ENCODE data around the gene SASH1. TPM values are rescaled to one million over a fixed set of nuclear protein-coding genes. Genes with fewer than 3 reads are reported as not detected.
A peak's percentile ranks its signal among the peaks of the same experiment; 100 is the strongest.

Gene SASH1
- total RNA-seq, 1 donor from 2014 or later: 10.6 TPM

DNA sequence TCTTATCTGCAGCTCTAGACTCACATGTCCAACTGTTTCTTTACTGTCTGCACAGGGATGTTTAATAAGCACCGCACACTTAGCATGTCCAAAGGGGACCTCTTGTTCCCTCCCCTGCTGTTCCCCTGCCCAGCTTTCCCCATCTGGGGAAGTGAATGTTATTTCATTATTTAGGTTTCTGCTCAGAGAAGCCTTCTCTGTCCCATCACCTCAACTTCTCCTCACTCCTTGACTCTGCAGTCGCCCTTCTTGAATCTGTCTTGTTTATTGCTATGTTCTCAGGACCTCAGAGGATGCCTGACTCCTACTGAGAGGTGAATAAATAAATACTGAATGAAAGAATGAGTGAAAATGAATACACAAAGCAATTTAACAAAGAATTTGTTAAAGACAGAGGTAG, 121.0 kb downstream of the SASH1 start:
- TF ChIP-seq, protein P1, sequence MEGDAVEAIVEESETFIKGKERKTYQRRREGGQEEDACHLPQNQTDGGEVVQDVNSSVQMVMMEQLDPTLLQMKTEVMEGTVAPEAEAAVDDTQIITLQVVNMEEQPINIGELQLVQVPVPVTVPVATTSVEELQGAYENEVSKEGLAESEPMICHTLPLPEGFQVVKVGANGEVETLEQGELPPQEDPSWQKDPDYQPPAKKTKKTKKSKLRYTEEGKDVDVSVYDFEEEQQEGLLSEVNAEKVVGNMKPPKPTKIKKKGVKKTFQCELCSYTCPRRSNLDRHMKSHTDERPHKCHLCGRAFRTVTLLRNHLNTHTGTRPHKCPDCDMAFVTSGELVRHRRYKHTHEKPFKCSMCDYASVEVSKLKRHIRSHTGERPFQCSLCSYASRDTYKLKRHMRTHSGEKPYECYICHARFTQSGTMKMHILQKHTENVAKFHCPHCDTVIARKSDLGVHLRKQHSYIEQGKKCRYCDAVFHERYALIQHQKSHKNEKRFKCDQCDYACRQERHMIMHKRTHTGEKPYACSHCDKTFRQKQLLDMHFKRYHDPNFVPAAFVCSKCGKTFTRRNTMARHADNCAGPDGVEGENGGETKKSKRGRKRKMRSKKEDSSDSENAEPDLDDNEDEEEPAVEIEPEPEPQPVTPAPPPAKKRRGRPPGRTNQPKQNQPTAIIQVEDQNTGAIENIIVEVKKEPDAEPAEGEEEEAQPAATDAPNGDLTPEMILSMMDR (conservative IDR thresholded peaks at IDR 0.05; ENCODE audit: low read depth, low read length): no peak
- H3K4me3 ChIP-seq (ENCODE audit: low read depth, low read length): no peak overlapping the region
- DNase-seq (ENCODE audit: low read depth): no peak

DNA sequence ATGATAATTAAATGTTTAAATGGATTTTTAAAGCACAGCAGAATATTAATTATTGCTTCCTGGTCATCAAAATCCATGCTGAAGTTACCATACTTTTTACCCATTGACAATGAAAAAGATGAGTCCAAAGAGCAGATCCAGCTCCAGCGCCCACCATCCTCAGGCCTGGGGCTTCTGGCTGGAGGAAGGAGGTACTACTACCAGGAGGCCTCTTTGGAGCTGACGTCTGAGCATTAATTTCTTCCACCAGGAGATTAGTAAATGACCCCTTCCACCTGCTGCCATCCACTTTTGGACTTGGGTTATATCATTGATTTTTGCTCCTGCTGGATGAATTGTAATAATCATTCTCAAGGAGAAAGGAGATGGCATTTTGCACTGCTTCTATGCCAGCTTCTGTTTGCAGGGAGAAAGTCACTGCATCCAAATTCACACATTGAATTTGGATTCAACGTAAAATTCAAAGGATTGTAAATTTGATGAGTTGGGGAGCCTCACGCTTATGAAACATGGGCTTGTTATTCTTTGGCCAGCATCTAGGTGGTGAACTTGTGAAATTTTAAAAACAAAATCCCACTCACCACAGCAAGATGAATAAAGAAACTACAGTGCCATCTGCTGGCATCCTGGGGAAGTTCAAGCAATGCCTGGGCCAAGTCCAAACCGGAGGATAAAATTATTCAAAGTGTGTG, 121.8 kb downstream of the SASH1 start:
- DNase-seq (ENCODE audit: low read depth): no peak
- TF ChIP-seq, protein P1 (conservative IDR thresholded peaks at IDR 0.05; ENCODE audit: low read depth, low read length): peak; percentile 90
- no peak overlapping the region for H3K4me3 ChIP-seq (ENCODE audit: low read depth, low read length)

DNA sequence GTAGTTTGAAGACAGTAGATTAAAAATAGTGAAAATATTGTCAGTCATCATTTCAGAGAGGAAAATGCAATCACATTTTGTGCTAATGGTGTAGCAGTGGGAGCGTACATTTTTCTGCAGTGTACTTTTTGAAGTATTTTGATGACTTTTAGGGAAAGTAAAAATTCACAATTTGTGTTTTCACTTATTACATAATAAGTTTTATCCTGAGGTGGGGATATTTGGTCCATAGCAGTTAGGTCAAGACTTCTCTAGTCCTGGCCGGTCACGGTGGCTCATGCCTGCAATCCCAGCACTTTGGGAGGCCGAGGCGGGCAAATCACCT, 122.3 kb downstream of the SASH1 start:
- TF ChIP-seq, protein P1 (conservative IDR thresholded peaks at IDR 0.05; ENCODE audit: low read depth, low read length): no peak
- no peak overlapping the region for H3K4me3 ChIP-seq (ENCODE audit: low read depth, low read length)
- no peak for DNase-seq (ENCODE audit: low read depth)

DNA sequence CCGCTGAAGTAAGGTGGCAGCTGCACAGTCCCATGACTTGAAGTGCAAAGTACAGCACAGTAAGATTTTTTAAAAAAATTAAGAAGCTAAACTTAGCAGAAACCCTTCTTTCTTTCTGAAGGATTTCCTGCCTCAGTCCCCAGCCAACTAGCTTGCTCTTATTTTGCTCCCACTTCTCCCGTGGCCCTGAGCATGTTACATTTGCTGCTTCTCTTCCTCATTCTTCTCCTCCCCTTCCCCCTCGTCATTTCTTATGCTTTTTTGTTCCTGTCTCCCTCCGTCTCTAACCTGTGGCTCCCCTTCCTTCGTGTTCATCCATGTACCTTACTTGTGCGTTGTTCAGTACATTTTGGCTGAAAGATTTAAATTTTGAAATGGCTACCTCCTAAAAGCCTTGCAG, 123.0 kb downstream of the SASH1 start:
- no peak for DNase-seq (ENCODE audit: low read depth)
- peak overlapping the region; percentile 10 for H3K4me3 ChIP-seq (ENCODE audit: low read depth, low read length)
- TF ChIP-seq, protein P1 (conservative IDR thresholded peaks at IDR 0.05; ENCODE audit: low read depth, low read length): no peak

DNA sequence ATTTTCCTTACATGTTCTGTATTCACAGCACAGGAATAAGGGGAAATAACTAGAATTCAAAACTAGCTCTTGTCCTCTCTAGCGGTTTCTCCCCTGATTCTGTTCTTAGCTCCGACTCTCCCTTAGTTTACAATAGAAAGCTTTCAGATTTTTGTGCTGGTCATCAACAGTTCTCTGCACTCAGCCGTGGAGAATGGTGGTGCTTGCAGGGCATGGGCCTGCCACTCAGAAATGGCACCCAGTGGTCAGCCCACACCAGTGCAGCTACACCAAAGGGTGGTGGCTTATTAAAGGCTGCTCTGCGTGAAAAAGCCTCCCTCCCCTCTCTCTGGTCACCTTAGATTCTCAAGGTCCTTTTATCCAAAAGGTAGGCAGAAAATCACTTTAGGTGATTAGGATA, 123.5 kb downstream of the SASH1 start:
- DNase-seq (ENCODE audit: low read depth): no peak
- peak overlapping the region; percentile 10 for H3K4me3 ChIP-seq (ENCODE audit: low read depth, low read length)

DNA sequence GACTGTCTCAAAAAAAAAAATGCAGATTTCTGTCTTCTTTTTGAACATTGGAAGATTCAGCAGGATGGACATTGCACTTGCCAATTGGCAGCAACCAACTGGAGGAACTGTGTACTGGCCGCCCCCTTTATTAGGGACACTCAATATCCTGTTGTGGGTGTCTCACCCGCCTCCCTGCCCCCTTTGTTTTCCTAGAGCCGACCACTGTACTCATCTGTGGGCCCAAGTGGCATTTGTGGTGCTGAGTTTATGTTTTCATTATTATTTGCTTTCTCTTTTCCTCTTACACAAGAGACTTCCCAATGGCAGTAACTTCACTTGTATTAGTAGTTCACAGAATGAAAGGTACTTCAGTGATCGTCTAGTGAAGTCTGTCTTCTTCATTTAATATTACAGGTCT, 125.3 kb downstream of the SASH1 start:
- TF ChIP-seq, protein P1 (conservative IDR thresholded peaks at IDR 0.05; ENCODE audit: low read depth, low read length): no peak
- no peak overlapping the region for H3K4me3 ChIP-seq (ENCODE audit: low read depth, low read length)
- no peak for DNase-seq (ENCODE audit: low read depth)

More for the DNA sequence above, 123.5 kb downstream of the SASH1 start:
- TF ChIP-seq, protein P1 (conservative IDR thresholded peaks at IDR 0.05; ENCODE audit: low read depth, low read length): peak; percentile 35

DNA sequence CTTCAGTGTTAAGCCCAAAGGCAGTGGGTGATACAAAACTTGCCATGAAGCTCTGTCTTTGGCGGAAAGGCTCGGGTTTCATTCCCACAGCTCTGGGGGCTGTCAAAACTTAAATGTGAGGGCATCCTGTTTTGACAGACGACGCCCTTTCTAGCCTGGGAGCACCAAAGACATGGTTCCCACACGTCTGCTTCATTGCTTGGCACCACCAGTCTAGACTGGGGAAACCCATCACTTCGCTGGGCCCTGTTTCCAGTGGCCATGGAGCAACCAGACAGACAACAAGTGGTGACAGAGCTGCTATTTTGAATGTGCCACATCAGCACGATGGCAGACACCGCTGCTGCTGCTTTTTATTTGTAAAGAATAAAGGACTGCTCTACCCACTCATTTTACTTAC, 127.5 kb downstream of the SASH1 start:
- no peak for DNase-seq (ENCODE audit: low read depth)
- no peak overlapping the region for H3K4me3 ChIP-seq (ENCODE audit: low read depth, low read length)
- TF ChIP-seq, protein P1 (conservative IDR thresholded peaks at IDR 0.05; ENCODE audit: low read depth, low read length): no peak
